ENCODE measurements around the gene CBLL2.

CBLL2 gene

DNA sequence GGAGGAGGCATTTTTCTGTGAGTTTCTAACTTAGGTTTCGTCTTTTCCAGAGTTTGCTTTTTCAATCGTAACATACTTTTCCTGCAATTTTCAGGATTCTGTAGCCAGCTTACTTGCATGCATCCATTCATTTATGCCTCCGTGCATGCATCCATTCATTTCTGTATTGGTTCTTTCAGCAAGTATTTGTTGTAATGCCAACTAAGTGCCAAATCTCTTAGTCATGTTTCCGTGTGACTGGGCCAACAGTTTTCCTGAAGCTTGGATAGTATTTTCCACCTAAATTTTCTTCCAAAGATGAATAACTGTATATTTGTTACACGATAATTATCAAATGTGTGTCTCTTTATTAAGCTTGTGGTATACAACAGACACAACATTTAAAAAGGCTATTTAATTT is 41.5 kb downstream of the CBLL2 start:
- H3K9me3 ChIP-seq (ENCODE audit: insufficient read depth, low read length, severe bottlenecking): no peaks in the 10 kb centered on the region
- H3K27ac ChIP-seq (ENCODE audit: low read length): no peak overlapping the region

DNA sequence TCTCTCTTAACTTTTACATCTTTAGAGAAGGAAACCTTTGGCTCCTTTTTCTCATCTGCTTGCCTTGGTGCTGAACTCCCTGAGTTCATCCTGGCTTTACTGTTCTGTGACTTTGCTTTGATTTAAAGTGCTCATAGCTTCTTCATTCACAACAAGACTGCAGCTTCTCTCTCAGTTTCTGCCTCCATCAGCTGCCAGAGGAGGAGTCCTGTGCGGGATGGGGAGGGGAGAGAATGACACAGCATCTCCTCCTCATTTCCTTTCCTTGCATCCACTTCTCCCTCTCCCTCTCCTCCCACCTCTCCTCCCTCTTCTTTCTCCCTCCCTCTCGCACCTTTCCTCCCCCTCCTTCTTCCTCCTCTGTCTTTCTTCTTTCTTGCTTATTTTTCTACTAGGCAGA is 42.0 kb downstream of the CBLL2 start:
- no peak for DNase-seq
- Histone ChIP-seq H3K4me2 (ENCODE audit: insufficient read depth, low read length) (no peak overlapping the region), H3K27ac (ENCODE audit: low read length) (no peak overlapping the region), H3K79me2 (ENCODE audit: insufficient read depth, low read length) (no peaks in the 10 kb centered on the region), H3K4me3 (ENCODE audit: low read depth in 1 of 2, low read length in 2 of 2) (no peak overlapping the region), H3K9ac (ENCODE audit: low read depth, low read length) (no peak overlapping the region), H3K4me1 (ENCODE audit: insufficient read depth, low read length) (no peaks in the 10 kb centered on the region), H3K27me3 (ENCODE audit: insufficient read depth, low read length, poor library complexity) (no peaks in the 10 kb centered on the region), H2AFZ (ENCODE audit: low read depth, low read length) (no peak overlapping the region), H3K9me3 (ENCODE audit: insufficient read depth, low read length, severe bottlenecking) (no peaks in the 10 kb centered on the region), H4K20me1 (ENCODE audit: insufficient read depth, low read length) (no peaks in the 10 kb centered on the region), H3K36me3 (ENCODE audit: insufficient read depth, low read length) (no peaks in the 10 kb centered on the region)
- no peak for ATAC-seq (ENCODE audit: insufficient read depth, low read depth)
- TF ChIP-seq EZH2 (IDR thresholded peaks at IDR 0.05; ENCODE audit: borderline replicate concordance, low read depth, low read length, severe bottlenecking): no peak
- TF ChIP-seq, protein P1, sequence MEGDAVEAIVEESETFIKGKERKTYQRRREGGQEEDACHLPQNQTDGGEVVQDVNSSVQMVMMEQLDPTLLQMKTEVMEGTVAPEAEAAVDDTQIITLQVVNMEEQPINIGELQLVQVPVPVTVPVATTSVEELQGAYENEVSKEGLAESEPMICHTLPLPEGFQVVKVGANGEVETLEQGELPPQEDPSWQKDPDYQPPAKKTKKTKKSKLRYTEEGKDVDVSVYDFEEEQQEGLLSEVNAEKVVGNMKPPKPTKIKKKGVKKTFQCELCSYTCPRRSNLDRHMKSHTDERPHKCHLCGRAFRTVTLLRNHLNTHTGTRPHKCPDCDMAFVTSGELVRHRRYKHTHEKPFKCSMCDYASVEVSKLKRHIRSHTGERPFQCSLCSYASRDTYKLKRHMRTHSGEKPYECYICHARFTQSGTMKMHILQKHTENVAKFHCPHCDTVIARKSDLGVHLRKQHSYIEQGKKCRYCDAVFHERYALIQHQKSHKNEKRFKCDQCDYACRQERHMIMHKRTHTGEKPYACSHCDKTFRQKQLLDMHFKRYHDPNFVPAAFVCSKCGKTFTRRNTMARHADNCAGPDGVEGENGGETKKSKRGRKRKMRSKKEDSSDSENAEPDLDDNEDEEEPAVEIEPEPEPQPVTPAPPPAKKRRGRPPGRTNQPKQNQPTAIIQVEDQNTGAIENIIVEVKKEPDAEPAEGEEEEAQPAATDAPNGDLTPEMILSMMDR (IDR thresholded peaks at IDR 0.05; ENCODE audit: borderline replicate concordance, extremely low read depth, low read length, poor library complexity, severe bottlenecking): no peak

More for the DNA sequence above, 41.5 kb downstream of the CBLL2 start:
- H4K20me1 ChIP-seq (ENCODE audit: insufficient read depth, low read length): no peaks in the 10 kb centered on the region
- H3K9ac ChIP-seq (ENCODE audit: low read depth, low read length): no peak overlapping the region
- no peak overlapping the region for H2AFZ ChIP-seq (ENCODE audit: low read depth, low read length)
- no peaks in the 10 kb centered on the region for H3K4me1 ChIP-seq (ENCODE audit: insufficient read depth, low read length)
- H3K27me3 ChIP-seq (ENCODE audit: insufficient read depth, low read length, poor library complexity): no peaks in the 10 kb centered on the region
- H3K4me3 ChIP-seq (ENCODE audit: low read depth in 1 of 2, low read length in 2 of 2): no peak overlapping the region
- no peak for DNase-seq
- no peaks in the 10 kb centered on the region for H3K36me3 ChIP-seq (ENCODE audit: insufficient read depth, low read length)
- no peaks in the 10 kb centered on the region for H3K79me2 ChIP-seq (ENCODE audit: insufficient read depth, low read length)
- no peak overlapping the region for H3K4me2 ChIP-seq (ENCODE audit: insufficient read depth, low read length)
- ATAC-seq (ENCODE audit: insufficient read depth, low read depth): no peak
- TF ChIP-seq, protein P1 (IDR thresholded peaks at IDR 0.05; ENCODE audit: borderline replicate concordance, extremely low read depth, low read length, poor library complexity, severe bottlenecking): no peak
- TF ChIP-seq EZH2 (IDR thresholded peaks at IDR 0.05; ENCODE audit: borderline replicate concordance, low read depth, low read length, severe bottlenecking): no peak

DNA sequence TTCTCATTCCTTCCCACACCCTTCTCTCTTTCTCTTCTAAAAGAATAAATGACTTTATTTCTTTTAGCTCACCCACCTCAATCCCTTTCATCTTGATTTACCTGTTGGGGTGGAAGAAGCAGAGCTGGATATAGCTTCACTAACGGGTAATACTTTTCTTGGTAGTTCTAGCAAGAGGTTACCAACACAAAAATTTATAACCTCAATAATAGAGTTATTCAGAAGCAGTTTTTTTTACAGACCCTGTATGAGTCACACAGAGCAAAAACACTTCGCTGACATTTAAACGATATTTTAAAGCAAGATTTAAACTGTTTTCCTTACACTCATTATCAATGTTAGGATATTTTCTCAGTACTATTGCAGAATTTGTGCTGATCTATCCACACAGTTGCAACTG is 42.4 kb downstream of the CBLL2 start:
- Histone ChIP-seq H3K36me3 (ENCODE audit: insufficient read depth, low read length) (no peaks in the 10 kb centered on the region), H3K9me3 (ENCODE audit: insufficient read depth, low read length, severe bottlenecking) (no peaks in the 10 kb centered on the region), H3K9ac (ENCODE audit: low read depth, low read length) (no peak overlapping the region), H3K79me2 (ENCODE audit: insufficient read depth, low read length) (no peaks in the 10 kb centered on the region), H3K4me2 (ENCODE audit: insufficient read depth, low read length) (no peak overlapping the region), H4K20me1 (ENCODE audit: insufficient read depth, low read length) (no peaks in the 10 kb centered on the region), H3K27ac (ENCODE audit: low read length) (no peak overlapping the region), H3K27me3 (ENCODE audit: insufficient read depth, low read length, poor library complexity) (no peaks in the 10 kb centered on the region), H2AFZ (ENCODE audit: low read depth, low read length) (no peak overlapping the region), H3K4me1 (ENCODE audit: insufficient read depth, low read length) (no peaks in the 10 kb centered on the region), H3K4me3 (ENCODE audit: low read depth in 1 of 2, low read length in 2 of 2) (no peak overlapping the region)
- TF ChIP-seq, protein P1 (IDR thresholded peaks at IDR 0.05; ENCODE audit: borderline replicate concordance, extremely low read depth, low read length, poor library complexity, severe bottlenecking): no peak
- no peak for TF ChIP-seq EZH2 (IDR thresholded peaks at IDR 0.05; ENCODE audit: borderline replicate concordance, low read depth, low read length, severe bottlenecking)
- DNase-seq (no peak), ATAC-seq (ENCODE audit: insufficient read depth, low read depth) (no peak)
